Measurements from ENCODE around the gene KIN.

KIN gene

DNA sequence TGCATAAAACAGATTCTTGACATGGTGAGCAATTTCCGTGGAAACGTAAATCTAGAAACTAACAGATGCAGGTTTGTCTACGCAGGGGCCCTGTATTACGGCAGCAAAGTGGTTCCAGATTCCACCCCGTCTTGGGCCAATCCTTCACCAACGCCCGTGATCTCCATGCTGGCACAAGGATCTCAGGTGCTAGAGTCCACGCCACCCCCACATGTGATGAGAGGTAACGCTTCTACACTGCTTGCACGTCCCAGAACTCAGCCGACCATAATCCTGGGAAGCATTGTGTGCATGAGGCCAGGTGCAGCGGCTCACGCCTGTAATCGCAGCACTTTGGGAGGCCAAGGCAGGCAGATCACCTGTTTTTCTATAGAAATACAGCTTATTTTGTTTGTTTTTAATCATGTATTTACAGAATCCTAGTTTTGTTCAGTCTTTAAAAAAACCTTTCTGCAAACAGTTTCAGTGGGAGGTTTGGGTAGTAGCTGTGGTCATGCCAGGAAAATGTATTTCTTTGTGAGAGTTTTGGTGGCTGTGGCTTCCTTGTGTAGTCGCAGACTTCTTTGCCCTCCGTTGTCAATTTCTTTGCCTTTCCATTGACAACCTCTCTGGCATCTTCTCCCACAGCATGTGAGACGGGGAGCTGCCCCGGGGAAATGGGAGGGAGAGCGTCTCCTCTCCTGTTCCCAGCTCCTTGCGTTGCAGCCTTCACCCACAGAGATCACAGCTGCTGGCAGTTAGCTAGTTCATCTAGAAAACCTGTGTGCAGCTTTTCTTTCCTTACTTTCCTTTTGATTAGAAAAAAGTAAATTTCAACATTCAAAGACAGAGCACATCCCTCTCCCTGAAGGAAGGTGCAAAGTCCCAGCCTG, 49.0 kb downstream of the KIN start:
- H3K4me3 ChIP-seq (ENCODE audit: low read depth, low read length) = no peak overlapping the region
- DNase-seq (ENCODE audit: low read depth) = no peak
- TF ChIP-seq, protein P1, sequence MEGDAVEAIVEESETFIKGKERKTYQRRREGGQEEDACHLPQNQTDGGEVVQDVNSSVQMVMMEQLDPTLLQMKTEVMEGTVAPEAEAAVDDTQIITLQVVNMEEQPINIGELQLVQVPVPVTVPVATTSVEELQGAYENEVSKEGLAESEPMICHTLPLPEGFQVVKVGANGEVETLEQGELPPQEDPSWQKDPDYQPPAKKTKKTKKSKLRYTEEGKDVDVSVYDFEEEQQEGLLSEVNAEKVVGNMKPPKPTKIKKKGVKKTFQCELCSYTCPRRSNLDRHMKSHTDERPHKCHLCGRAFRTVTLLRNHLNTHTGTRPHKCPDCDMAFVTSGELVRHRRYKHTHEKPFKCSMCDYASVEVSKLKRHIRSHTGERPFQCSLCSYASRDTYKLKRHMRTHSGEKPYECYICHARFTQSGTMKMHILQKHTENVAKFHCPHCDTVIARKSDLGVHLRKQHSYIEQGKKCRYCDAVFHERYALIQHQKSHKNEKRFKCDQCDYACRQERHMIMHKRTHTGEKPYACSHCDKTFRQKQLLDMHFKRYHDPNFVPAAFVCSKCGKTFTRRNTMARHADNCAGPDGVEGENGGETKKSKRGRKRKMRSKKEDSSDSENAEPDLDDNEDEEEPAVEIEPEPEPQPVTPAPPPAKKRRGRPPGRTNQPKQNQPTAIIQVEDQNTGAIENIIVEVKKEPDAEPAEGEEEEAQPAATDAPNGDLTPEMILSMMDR (IDR thresholded peaks at IDR 0.05; ENCODE audit: low read depth, low read length, missing control alignments) = no peak

- no peak for DNase-seq (ENCODE audit: low read depth)
- TF ChIP-seq, protein P1 (IDR thresholded peaks at IDR 0.05; ENCODE audit: low read depth, low read length, missing control alignments) = no peak
- no peak overlapping the region for H3K4me3 ChIP-seq (ENCODE audit: low read depth, low read length)
Measured at GRCh38 chr10:7734821-7735220, 53.0 kb downstream of the KIN start.

DNA sequence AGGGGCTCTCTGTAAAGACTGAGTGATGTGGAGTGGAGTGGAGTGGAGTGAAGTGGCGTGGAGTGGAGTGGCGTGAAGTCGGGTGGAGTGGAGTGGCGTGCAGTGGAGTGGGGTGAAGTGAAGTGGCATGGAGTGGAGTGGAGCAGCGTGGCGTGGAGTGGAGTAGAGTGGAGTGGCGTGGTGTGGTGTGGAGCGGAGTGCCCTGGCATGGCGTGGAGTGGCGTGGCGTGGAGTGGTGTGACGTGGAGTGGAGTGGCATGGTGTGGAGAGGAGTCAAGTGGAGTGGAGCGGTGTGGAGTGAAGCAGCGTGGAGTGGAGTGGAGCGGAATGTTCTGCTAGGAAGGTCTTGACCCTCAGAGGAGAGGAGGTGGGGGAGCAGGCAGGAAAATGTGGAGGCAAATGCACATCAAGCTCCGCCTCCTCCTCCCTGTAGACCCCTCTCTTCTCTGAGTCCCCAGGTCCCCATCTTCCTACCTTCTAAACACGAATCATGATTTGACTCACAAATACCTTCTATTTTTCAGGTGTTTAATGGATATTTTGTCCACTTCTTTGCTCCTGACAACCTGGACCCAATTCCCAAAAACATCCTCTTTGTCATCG, 64.8 kb downstream of the KIN start:
- DNase-seq (ENCODE audit: low read depth) = no peak
- TF ChIP-seq, protein P1 (IDR thresholded peaks at IDR 0.05; ENCODE audit: low read depth, low read length, missing control alignments) = no peak
- H3K4me3 ChIP-seq (ENCODE audit: low read depth, low read length) = no peak overlapping the region

- no peak for DNase-seq (ENCODE audit: low read depth)
- TF ChIP-seq, protein P1 (IDR thresholded peaks at IDR 0.05; ENCODE audit: low read depth, low read length, missing control alignments) = no peak
- no peak overlapping the region for H3K4me3 ChIP-seq (ENCODE audit: low read depth, low read length)
Measured at GRCh38 chr10:7720478-7720877, 67.3 kb downstream of the KIN start.

- H3K4me3 ChIP-seq (ENCODE audit: low read depth, low read length) = no peak overlapping the region
- TF ChIP-seq, protein P1 (IDR thresholded peaks at IDR 0.05; ENCODE audit: low read depth, low read length, missing control alignments) = no peak
- DNase-seq (ENCODE audit: low read depth) = no peak
Measured at GRCh38 chr10:7718685-7719084, 69.1 kb downstream of the KIN start.

DNA sequence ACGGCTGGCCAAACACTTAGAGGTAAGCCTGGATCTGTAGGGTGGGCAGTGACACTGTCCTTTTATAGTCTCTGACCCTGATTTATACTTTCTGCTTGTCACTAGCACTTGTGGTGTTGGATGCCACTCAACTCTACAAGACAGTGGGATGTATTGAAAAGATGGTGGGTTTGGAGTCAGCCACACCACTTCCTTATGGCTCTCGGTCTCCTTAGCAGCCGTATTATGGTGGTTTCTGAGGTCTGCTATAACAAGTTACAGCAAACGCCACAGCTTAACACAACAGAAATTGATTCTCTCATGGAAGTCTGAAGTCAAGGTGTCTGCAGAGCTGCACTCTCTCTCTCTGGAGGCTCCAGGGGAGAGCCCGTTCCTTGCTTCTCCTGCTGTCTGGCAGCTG, 70.0 kb downstream of the KIN start:
- no peak overlapping the region for H3K4me3 ChIP-seq (ENCODE audit: low read depth, low read length)
- DNase-seq (ENCODE audit: low read depth) = no peak
- TF ChIP-seq, protein P1 (IDR thresholded peaks at IDR 0.05; ENCODE audit: low read depth, low read length, missing control alignments) = no peak

Measured in GM12864 (cell line).